8988T (cell line): ENCODE measurements around the gene SND1.
"Not testable (repeated sequence)": the region's sequence is repeated elsewhere in the genome, so short reads cannot be mapped to it uniquely, and the experiment has no call there.

Experiments used
- DNase-seq: peaks from one replicate; pipeline ENCODE4 v3.0.0; 2011

SND1 gene

GRCh38 chr7:127948312-127948711, 296.3 kb downstream of the SND1 start:
- DNase-seq = no peak

- DNase-seq = no peak
Measured at GRCh38 chr7:127948930-127949329, 296.9 kb downstream of the SND1 start.

- no peak for DNase-seq
Measured at GRCh38 chr7:127949769-127950222, 297.8 kb downstream of the SND1 start.

GRCh38 chr7:127950233-127950935, 298.4 kb downstream of the SND1 start:
- DNase-seq = no peak

DNA sequence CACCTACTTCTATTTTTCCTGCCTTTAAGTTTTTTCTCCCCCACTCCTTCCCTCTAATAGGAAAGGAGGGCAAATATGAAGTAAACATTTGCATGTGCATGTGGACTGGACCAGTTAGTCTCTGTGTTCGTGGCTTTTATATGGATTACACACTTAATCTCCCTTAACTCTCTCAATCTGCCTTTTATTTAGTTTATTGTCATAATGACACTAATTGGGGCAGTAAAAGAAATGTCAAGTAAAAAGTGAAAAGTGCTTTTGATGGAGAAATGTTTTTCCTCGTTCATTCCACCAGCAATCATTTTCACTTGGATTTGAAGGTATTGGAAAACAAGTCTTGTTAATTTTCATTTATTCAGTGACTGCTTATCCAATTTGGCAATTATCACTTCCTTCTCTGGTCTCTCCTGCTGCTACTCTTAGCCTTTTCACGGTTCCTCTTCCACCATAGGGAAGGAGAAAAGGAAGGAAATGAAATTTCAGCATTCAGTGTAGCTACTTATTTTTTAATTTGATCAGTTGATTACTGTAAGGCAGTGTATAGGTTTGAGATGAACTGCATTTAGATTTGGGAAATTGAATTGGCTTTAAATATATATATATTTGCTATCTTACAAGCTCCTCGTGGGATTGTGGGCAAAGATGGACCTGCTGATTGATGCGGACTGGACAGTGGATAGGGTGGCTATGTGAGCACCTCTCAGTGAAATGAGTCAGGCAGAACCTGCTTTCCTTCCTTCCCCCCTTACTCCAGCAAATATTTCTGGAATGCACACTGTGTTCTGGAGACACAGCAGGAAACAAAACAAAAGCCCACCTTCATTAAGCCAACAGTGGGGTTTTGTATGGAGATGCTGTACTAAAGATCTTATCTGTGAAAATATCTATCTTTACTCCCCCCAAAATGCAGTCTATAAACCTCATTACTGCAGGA, 301.7 kb downstream of the SND1 start:
- DNase-seq = no peak

- no peak for DNase-seq
Measured at GRCh38 chr7:127954357-127954748, 302.4 kb downstream of the SND1 start.

DNA sequence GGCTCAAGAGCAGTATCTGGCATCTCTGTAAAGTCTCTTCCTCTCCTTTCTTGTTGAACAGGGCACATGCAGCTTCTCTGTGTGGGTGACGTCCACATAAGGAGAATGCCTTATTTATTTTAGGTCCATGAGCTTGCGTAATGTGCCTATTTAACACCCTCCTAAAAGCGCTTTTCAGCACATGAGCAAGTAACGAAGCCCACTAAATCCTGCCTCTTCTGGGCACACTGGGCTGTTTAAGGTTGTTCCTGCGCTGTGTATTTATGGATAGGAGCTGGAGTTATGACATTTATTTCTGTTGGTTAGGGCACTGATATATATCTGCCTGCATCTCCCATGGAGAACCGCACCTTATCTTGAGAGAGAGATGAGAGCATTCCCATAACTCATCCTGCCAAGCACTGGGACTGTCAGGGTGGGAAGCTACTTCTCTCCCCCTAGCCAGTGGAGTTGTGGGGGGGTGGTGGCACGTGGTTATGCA, 303.1 kb downstream of the SND1 start:
- no peak for DNase-seq

GRCh38 chr7:127957886-127958285, 305.9 kb downstream of the SND1 start:
- no peak for DNase-seq

DNA sequence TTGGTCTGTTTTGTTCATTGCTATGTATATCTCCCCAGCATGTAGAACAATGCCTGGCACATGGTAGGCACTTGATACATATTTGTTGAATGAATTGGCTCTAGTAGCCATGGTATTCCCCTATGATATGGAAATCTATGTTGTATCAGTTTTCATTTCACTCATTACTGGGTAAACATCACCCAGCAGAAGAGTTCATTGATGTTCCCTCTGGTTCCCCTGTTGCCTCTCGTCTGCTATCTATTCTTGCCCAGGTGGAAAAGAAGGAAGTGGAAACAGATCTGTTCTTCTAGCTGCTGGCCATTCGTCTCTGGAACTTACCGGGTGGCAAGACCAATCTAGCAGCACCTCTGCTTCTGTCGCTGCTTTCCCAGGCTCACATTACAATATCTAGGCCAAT, 307.8 kb downstream of the SND1 start:
- no peak for DNase-seq

DNA sequence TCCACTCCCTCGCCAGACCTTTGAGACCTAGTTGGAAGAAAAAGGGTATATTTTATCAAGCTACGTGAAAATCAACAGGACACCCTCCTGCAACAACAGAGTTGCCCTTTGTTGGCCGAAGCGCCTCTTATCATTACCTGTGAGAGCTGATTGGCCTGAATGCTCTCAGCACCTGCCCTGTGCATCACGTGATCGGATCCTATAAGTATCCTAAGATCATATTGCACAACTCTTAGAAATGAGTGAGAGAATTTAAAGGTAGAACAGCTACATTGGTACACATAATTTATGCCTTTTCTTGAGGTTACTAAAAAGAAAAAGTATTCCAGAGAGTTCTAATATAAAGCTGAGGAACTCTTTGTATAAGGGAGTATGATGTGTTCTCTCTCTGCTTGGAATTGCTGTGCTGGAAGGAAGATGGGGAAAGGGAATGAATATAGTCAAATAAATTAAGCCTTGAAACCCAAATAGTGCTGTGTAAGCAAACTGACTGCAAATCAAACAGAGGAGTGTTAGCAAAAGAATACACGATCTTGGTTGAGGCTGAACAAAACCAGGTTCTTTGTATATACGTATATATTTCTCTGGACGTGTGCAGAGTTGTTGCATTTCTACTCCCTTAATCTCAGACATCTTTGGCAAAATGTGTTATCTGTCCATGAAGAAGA, 309.9 kb downstream of the SND1 start:
- no peak for DNase-seq

- no peak for DNase-seq
Measured at GRCh38 chr7:127962589-127963361, 310.8 kb downstream of the SND1 start.

DNA sequence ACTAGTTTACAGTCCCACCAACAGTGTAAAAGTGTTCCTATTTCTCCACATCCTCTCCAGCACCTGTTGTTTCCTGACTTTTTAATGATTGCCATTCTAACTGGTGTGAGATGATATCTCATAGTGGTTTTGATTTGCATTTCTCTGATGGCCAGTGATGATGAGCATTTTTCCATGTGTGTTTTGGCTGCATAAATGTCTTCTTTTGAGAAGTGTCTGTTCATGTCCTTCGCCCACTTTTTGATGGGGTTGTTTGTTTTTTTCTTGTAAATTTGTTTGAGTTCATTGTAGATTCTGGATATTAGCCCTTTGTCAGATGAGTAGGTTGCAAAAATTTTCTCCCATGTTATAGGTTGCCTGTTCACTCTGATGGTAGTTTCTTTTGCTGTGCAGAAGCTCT, 311.9 kb downstream of the SND1 start:
- DNase-seq = not testable (repeated sequence)

DNA sequence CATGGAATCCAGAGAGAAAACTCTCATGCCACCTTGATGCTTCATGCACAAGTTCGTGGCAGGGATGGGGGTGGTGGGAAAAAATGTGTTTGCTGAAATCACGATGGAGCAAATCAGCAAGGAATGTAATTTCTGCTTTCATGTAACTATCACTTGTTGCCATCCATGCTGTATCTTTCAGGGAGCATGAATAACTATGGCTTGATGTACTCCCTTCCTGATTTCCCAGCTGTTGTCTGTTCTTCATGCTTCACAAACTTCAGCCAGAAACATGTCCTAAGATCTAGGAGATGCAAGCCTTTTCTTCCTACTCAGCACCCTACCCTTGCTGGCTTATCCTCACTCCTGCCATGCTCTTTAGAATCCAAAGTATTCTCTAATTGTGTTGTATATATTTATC, 315.3 kb downstream of the SND1 start:
- no peak for DNase-seq

- no peak for DNase-seq
Measured at GRCh38 chr7:127968547-127968946, 316.6 kb downstream of the SND1 start.

DNA sequence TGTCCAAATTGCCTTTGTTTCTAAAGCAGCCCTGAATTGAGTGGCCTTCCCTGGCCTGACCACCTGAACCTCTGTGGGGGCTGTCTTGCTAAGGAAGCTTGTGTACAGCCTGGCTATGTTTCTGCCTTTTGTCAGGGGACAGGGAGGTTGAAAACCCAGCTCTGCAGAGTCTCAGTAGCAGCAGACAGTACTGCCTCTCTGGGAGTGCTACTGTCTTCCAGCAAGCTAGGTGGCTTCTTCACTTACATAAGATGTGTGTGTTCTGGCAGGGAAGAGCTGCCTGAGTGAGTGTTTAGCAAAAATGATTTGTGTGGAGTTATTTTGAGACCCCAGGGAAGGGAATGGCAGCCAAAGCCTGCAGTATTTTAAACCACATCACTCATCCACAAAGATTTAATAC, 321.8 kb downstream of the SND1 start:
- DNase-seq = no peak

- DNase-seq = no peak
Measured at GRCh38 chr7:127974446-127975035, 322.5 kb downstream of the SND1 start.

GRCh38 chr7:127976056-127976737, 324.2 kb downstream of the SND1 start:
- no peak for DNase-seq

- no peak for DNase-seq
Measured at GRCh38 chr7:127976738-127977120, 324.7 kb downstream of the SND1 start.

- DNase-seq = no peak
Measured at GRCh38 chr7:127978421-127978820, 326.4 kb downstream of the SND1 start.

DNA sequence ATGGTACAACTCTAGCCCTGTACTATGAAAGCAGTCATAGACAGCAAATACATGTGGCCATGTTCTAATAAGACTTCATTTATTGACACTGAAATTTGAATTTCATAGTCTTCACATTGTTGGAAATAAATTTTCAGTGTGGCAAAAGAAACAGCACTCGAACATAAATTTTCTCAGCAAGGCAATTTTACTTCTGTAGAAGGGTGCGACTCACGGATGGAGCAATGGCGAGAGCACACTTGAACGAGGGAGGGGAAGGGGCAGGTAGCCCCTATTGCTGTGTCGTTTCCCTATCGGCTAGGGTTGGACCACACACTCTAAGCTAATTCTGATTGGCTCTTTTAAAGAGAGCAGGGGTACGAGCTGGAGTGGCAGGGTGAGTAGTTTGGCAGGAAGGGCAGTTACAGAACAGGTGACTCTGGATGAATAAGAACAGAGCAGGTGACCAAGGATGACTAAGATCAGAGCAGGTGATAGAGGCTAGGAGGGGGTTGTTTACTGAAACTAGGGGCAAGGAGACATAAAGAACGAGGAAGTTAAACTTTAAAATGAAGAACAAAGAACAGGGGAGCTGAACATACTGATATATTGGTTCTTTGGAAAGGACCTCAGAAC, 327.2 kb downstream of the SND1 start:
- no peak for DNase-seq

GRCh38 chr7:127979728-127980126, 327.7 kb downstream of the SND1 start:
- DNase-seq = no peak
